Fibroblast of skin of scalp (primary cell): Measurements from ENCODE around the gene ALK.
A peak's percentile ranks its signal among the peaks of the same experiment; 100 is the strongest.

Experiments used
- DNase-seq: peaks from one replicate; pipeline ENCODE4 v3.0.0-alpha.2; 2013

Gene ALK

GRCh38 chr2:29175338-29175737 is 746.0 kb downstream of the ALK start:
- no peak for DNase-seq

- no peak for DNase-seq
These were observed 746.4 kb downstream of the ALK start for GRCh38 chr2:29174937-29175336.

- no peak for DNase-seq
These were observed 754.9 kb downstream of the ALK start for GRCh38 chr2:29166242-29167039.

GRCh38 chr2:29165362-29166241 is 755.8 kb downstream of the ALK start:
- peak; percentile 47 for DNase-seq

- no peak for DNase-seq
These were observed 757.1 kb downstream of the ALK start for GRCh38 chr2:29164091-29164846.

- no peak for DNase-seq
These were observed 759.0 kb downstream of the ALK start for GRCh38 chr2:29162204-29162928.

GRCh38 chr2:29160184-29160583 is 761.2 kb downstream of the ALK start:
- DNase-seq = no peak

- DNase-seq = no peak
These were observed 762.3 kb downstream of the ALK start for GRCh38 chr2:29159125-29159524.

GRCh38 chr2:29157131-29157530 is 764.3 kb downstream of the ALK start:
- DNase-seq = no peak

GRCh38 chr2:29155578-29155977 is 765.8 kb downstream of the ALK start:
- DNase-seq = peak; percentile 20

- no peak for DNase-seq
These were observed 766.8 kb downstream of the ALK start for GRCh38 chr2:29154610-29155009.

GRCh38 chr2:29147963-29148362 is 773.4 kb downstream of the ALK start:
- no peak for DNase-seq

GRCh38 chr2:29146197-29146596 is 775.2 kb downstream of the ALK start:
- DNase-seq = no peak

GRCh38 chr2:29143657-29144056 is 777.7 kb downstream of the ALK start:
- DNase-seq = no peak
